GM12892 (cell line): ENCODE results near the gene NKD2.

Experiments
- POLR2A ChIP-seq: IDR thresholded peaks from 2 replicates; pipeline ENCODE4 v1.6.1; 2011; ENCODE audit warnings: low read depth, low read length, control low read depth
- POLR2AphosphoS5 ChIP-seq: IDR thresholded peaks from 2 replicates; pipeline ENCODE4 v1.6.1; 2011; ENCODE audit warnings: low read depth, low read length, control low read depth

DNA sequence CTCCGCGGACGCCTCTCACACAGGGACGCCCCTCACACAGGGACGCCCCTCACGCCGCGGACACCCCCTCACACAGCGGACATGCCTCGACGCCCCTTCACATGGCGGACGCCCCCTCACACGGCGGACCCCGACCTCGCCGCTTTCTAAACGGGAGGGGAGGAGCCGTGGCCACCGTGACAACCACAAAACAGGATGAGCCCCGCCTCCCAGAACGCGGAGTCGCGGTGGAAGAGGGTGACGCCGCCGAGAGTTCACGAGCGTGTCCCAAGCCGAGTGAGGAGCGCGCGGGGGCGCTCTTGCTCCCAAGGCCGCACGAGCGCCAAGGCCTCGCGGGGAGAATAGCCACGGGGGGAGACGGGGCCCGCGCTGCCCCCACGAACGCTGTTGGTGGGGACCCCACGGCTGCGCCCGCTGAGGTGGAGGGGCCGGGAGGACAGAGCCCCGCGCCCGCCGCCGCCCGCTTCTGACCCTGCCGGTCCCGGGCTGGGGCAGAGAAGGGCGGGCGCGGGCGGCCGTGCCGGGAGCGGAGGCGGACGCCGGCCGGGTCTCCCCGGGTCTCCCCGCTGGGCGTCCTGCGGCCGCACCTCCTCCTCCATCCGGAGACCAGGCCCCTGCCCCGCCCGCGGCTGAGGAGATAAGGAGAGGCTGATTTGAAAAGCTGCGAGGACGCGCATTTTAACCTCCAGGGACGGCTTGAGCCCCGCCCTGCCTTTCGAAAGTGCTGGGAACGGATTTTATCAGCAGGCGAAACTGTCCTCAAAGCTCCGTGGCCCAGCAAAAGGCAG lies 3.9 kb upstream of the NKD2 start:
- no peak for TF ChIP-seq POLR2A
- TF ChIP-seq POLR2AphosphoS5, result no peak
